K562 (cell line): Measurements from ENCODE around the gene PSRC1. TPM values are rescaled to one million over a fixed set of nuclear protein-coding genes. Genes with fewer than 3 reads are reported as not detected.
"Not testable (repeated sequence)": the region's sequence is repeated elsewhere in the genome, so short reads cannot be mapped to it uniquely, and the experiment has no call there.

Source experiments
- CEBPG ChIP-seq, 3 experiments: fragments of 200-800 bp in 1 of 3; sonication (Bioruptor generic) in 1 of 3; sonication (generic) in 1 of 3; formaldehyde crosslinking in 1 of 3; IDR thresholded peaks in 2 of 3; conservative IDR thresholded peaks in 1 of 3; 2 replicates each; pipeline versions ENCODE4 v1.6.1 to v1.8.0; 2016 to 2022; ENCODE audit warnings: missing compliant biosample characterization in 2 of 3, missing genetic modification characterization in 2 of 3, mild to moderate bottlenecking in 1 of 3, missing genetic modification reagents in 1 of 3
- NR2C1 ChIP-seq, 2 experiments: fragments of 450-650 bp; IDR thresholded peaks; 2 replicates each; pipeline ENCODE4 v1.6.1; 2017; ENCODE audit warnings: mild to moderate bottlenecking in 2 of 2, antibody characterized with exemption in 1 of 2, inconsistent platforms in 1 of 2, missing compliant biosample characterization in 1 of 2, missing genetic modification characterization in 1 of 2
- ZNF589 ChIP-seq: fragments of 200-800 bp; sonication (Bioruptor generic); IDR thresholded peaks from 2 replicates; pipeline ENCODE4 v1.6.1; 2016; ENCODE audit warnings: low read depth, missing genetic modification characterization, missing compliant biosample characterization
- polyA plus RNA-seq, 8 experiments: library from polyadenylated mRNA; depleted of rRNA in 4 of 8; stranded (reverse) in 5 of 8; unstranded in 3 of 8; fragments of >200 nt; fragmentation: Nextera tagmentation in 2 of 8; fragmentation: Illumina TruSeq in 1 of 8; extraction: Ambion mirVana in 2 of 8; extraction: Trizol in 1 of 8; gene quantifications; 2 replicates each; pipeline versions ENCODE4 v1.2.1 to v1.2.3, GENCODE V29; 2011 to 2014; ENCODE audit warnings: inconsistent platforms in 1 of 8, missing spikeins in 1 of 8
- total RNA-seq, 7 experiments: library from RNA; depleted of rRNA in 6 of 7; stranded (reverse); fragments of >200 nt in 6 of 7; fragmentation: Illumina TruSeq in 2 of 7; extraction: Trizol in 2 of 7; gene quantifications; 2 replicates each; pipeline versions ENCODE4 v1.2.1 to v1.2.3, GENCODE V29; 2011 to 2021; ENCODE audit warnings: low replicate concordance in 1 of 7
- TF ChIP-seq, protein P1 (sequence below), 2 experiments: fragments of 450-650 bp; formaldehyde crosslinking in 1 of 2; IDR thresholded peaks; 2 replicates each; pipeline versions ENCODE4 v1.4.0 to v1.6.1; 2014 to 2020; ENCODE audit warnings: mild to moderate bottlenecking in 2 of 2, borderline replicate concordance in 1 of 2, low read depth in 1 of 2
- TF ChIP-seq, protein P2 (sequence below): fragments of 450-650 bp; formaldehyde crosslinking; IDR thresholded peaks from 2 replicates; pipeline ENCODE4 v1.4.0; 2020; ENCODE audit warnings: mild to moderate bottlenecking, mixed read lengths

Gene PSRC1
- total and polyA plus RNA-seq, 9 of the 15 experiments (the other 6 are each of a cell fraction or from before 2014, with no cell fraction given) = 6.5 to 65.2 (median 39.3) TPM

DNA sequence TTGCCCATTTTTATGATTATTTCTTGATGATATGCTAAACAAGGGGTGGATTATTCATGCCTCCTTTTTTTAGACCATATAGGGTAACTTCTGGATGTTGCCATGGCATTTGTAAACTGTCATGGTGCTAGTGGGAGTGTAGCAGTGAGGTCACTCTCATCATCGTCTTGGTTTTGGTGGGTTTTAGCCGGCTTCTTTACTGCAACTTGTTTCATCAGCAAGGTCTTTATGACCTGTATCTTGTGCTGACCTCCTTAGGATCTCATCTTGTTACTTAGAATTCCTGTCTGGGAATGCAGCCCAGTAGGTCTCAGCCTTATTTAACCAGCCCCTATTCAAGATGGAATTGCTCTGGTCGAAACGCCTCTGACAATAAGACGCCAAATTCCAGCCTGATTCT lies 3.8 kb upstream of the PSRC1 start (continued):
- TF ChIP-seq, protein P1, sequence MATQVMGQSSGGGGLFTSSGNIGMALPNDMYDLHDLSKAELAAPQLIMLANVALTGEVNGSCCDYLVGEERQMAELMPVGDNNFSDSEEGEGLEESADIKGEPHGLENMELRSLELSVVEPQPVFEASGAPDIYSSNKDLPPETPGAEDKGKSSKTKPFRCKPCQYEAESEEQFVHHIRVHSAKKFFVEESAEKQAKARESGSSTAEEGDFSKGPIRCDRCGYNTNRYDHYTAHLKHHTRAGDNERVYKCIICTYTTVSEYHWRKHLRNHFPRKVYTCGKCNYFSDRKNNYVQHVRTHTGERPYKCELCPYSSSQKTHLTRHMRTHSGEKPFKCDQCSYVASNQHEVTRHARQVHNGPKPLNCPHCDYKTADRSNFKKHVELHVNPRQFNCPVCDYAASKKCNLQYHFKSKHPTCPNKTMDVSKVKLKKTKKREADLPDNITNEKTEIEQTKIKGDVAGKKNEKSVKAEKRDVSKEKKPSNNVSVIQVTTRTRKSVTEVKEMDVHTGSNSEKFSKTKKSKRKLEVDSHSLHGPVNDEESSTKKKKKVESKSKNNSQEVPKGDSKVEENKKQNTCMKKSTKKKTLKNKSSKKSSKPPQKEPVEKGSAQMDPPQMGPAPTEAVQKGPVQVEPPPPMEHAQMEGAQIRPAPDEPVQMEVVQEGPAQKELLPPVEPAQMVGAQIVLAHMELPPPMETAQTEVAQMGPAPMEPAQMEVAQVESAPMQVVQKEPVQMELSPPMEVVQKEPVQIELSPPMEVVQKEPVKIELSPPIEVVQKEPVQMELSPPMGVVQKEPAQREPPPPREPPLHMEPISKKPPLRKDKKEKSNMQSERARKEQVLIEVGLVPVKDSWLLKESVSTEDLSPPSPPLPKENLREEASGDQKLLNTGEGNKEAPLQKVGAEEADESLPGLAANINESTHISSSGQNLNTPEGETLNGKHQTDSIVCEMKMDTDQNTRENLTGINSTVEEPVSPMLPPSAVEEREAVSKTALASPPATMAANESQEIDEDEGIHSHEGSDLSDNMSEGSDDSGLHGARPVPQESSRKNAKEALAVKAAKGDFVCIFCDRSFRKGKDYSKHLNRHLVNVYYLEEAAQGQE (IDR thresholded peaks at IDR 0.05; ENCODE audit: borderline replicate concordance) = peak; percentile 68
- TF ChIP-seq, protein P1 (CRISPR knock-in tag; IDR thresholded peaks at IDR 0.05; ENCODE audit: low read depth) = not testable (repeated sequence)
- TF ChIP-seq ZNF589 (CRISPR knock-in tag) (peak; percentile 39; the same call in 1 of the 2 replicates), NR2C1 (tag; IDR thresholded peaks at IDR 0.05) (0 out of 2 replicates have a peak, but pooled peaks have one; percentile 15), CEBPG (CRISPR knock-in tag; IDR thresholded peaks at IDR 0.05) (peak; percentile 72), CEBPG (tag; conservative IDR thresholded peaks at IDR 0.05 in 1 of 2, IDR thresholded peaks at IDR 0.05 in 1 of 2) (peak in 1 of 2 experiments; percentile 79; a peak in 2 of 4 replicates)
- TF ChIP-seq NR2C1 (IDR thresholded peaks at IDR 0.05) = not testable (repeated sequence)
- TF ChIP-seq, protein P2, sequence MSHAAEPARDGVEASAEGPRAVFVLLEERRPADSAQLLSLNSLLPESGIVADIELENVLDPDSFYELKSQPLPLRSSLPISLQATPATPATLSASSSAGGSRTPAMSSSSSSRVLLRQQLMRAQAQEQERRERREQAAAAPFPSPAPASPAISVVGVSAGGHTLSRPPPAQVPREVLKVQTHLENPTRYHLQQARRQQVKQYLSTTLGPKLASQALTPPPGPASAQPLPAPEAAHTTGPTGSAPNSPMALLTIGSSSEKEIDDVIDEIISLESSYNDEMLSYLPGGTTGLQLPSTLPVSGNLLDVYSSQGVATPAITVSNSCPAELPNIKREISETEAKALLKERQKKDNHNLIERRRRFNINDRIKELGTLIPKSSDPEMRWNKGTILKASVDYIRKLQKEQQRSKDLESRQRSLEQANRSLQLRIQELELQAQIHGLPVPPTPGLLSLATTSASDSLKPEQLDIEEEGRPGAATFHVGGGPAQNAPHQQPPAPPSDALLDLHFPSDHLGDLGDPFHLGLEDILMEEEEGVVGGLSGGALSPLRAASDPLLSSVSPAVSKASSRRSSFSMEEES = 0 out of 2 replicates have a peak, but pooled peaks have one; percentile 7
